ENCODE results near the gene UTF1. TPM values are rescaled to one million over a fixed set of nuclear protein-coding genes. Genes with fewer than 3 reads are reported as not detected.

Gene UTF1
- total and polyA plus RNA-seq, 2 experiments from 2014 or later = 12.2 to 51.4 TPM

DNA sequence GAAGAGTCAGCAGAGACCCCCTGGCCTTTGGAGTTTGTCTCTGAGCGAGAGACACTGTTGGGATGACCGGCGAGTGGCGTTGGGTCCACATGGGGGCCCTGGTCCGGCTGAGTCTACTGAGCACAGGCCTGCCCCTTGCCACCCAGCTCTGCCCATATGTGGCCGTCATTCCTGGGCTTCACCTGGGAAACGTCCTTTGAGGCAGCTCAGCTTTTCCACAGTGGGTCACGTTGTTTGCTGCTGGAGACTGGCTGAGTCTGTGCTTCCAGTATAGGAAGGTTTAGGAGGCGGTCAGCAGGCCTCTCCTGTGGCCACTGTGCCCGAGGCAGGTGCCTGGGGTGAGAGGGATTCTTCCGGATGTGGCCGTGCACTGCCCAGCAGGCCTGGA lies 29.6 kb downstream of the UTF1 start (continued):
- TF ChIP-seq ZNF462 (CRISPR knock-in tag; IDR thresholded peaks at IDR 0.05) = no peak
- TF ChIP-seq ZNF331 (CRISPR knock-in tag; IDR thresholded peaks at IDR 0.05; ENCODE audit: low read depth) = no peak
- TF ChIP-seq EZH2 (IDR thresholded peaks at IDR 0.05; ENCODE audit: low read depth, unreplicated experiment) = no peak
- no peak for TF ChIP-seq STAT1 (IDR thresholded peaks at IDR 0.05; ENCODE audit: unreplicated experiment)
- no peak for TF ChIP-seq ZNF114 (CRISPR knock-in tag; IDR thresholded peaks at IDR 0.05)
- TF ChIP-seq EZH2phosphoT487 (IDR thresholded peaks at IDR 0.05; ENCODE audit: unreplicated experiment) = no peak
- TF ChIP-seq, protein P1, sequence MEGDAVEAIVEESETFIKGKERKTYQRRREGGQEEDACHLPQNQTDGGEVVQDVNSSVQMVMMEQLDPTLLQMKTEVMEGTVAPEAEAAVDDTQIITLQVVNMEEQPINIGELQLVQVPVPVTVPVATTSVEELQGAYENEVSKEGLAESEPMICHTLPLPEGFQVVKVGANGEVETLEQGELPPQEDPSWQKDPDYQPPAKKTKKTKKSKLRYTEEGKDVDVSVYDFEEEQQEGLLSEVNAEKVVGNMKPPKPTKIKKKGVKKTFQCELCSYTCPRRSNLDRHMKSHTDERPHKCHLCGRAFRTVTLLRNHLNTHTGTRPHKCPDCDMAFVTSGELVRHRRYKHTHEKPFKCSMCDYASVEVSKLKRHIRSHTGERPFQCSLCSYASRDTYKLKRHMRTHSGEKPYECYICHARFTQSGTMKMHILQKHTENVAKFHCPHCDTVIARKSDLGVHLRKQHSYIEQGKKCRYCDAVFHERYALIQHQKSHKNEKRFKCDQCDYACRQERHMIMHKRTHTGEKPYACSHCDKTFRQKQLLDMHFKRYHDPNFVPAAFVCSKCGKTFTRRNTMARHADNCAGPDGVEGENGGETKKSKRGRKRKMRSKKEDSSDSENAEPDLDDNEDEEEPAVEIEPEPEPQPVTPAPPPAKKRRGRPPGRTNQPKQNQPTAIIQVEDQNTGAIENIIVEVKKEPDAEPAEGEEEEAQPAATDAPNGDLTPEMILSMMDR (conservative IDR thresholded peaks at IDR 0.05; ENCODE audit: low read depth in 2 of 2) = no peak

Measured in GM23338 (cell line).